Heart right ventricle (tissue), 16 donors: ENCODE measurements around the gene ANO2. TPM values are rescaled to one million over a fixed set of nuclear protein-coding genes. Genes with fewer than 3 reads are reported as not detected.

ENCODE experiments used
- ATAC-seq, 8 donors: fragments of 200-7000 bp; cut with Tn5 transposase; one replicate each; pipeline ENCODE4 v1.9.1; 2020; ENCODE audit warnings: mild to moderate bottlenecking in 8 of 8, moderate library complexity in 8 of 8, moderate number of reproducible peaks in 1 of 8
- DNase-seq, 2 donors: peaks; one replicate each; pipeline ENCODE4 v3.0.0-alpha.2; 2020
- H3K27ac ChIP-seq, 10 donors: fragments of 200-600 bp; sonication (generic) in 2 of 10; one replicate each; pipeline versions ENCODE4 v1.5.0 to v1.8.0; 2020 to 2022; ENCODE audit warnings: mild to moderate bottlenecking in 3 of 10
- H3K27me3 ChIP-seq, 7 donors: fragments of 200-600 bp; one replicate each; pipeline ENCODE4 v1.8.0; 2021 to 2022; ENCODE audit warnings: mild to moderate bottlenecking in 2 of 7
- H3K36me3 ChIP-seq, 9 donors: fragments of 200-600 bp; sonication (generic) in 1 of 9; one replicate each; pipeline versions ENCODE4 v1.5.0 to v1.8.0; 2020 to 2022; ENCODE audit warnings: mild to moderate bottlenecking in 2 of 9
- H3K4me1 ChIP-seq, 9 donors: fragments of 200-600 bp; sonication (generic) in 1 of 9; one replicate each; pipeline versions ENCODE4 v1.5.0 to v1.8.0; 2020 to 2022; ENCODE audit warnings: mild to moderate bottlenecking in 4 of 9
- H3K4me3 ChIP-seq, 10 donors: fragments of 200-600 bp; sonication (generic) in 2 of 10; one replicate each; pipeline versions ENCODE4 v1.5.0 to v1.8.0; 2020 to 2022; ENCODE audit warnings: mild to moderate bottlenecking in 7 of 10, moderate library complexity in 2 of 10
- H3K9me3 ChIP-seq, 11 donors: fragments of 200-600 bp in 10 of 11; sonication (generic) in 2 of 11; one replicate each; pipeline versions ENCODE4 v1.5.0 to v1.8.0; 2013 to 2022; ENCODE audit warnings: mild to moderate bottlenecking in 2 of 11, control low read depth in 1 of 11, moderate library complexity in 1 of 11
- CTCF ChIP-seq, 9 donors: fragments of 200-600 bp; sonication (generic) in 2 of 9; IDR thresholded peaks; one replicate each; pipeline versions ENCODE4 v1.5.0 to v1.8.0; 2021 to 2022; ENCODE audit warnings: antibody characterized with exemption in 9 of 9, mild to moderate bottlenecking in 5 of 9, moderate library complexity in 1 of 9
- WGBS, 2 donors: extraction: QIAGEN DNeasy Blood & Tissue Kit; methylation state at CpG; one replicate each; pipeline ENCODE4 v1.1.7; 2013; ENCODE audit warnings: inconsistent platforms in 1 of 2; 5-methylcytosine and 5-hydroxymethylcytosine counted together
- intact Hi-C, 10 donors: fragments of 100-400 bp; cut with DNase I; formaldehyde crosslinking; loops; one replicate each; pipeline versions ENCODE4 v1.11.1 to v1.14.2; 2022
- polyA plus RNA-seq, 2 donors: library from polyadenylated mRNA; stranded (reverse); fragments of 200-250 nt; gene quantifications; one replicate each; pipeline ENCODE4 v1.2.3, GENCODE V29; 2013
- total RNA-seq, 10 donors: library from RNA; stranded (reverse); fragmentation: NEBNext Ultra II Directional in 3 of 10; extraction: Animal tissue kit (Norgen Biotek cat#: 25700) in 3 of 10; gene quantifications; one replicate each; pipeline versions ENCODE4 v1.2.1 to v1.2.4, GENCODE V29; 2021 to 2023
- donor health status: Arrhythmogenic right ventricular cardiomyopathy.
- donor health status: ischemic (EF 13 %, LVEDD 7.1; RV severe dilation, severe dysfunction).
- donor health status: healthy with polysubstance abuse.
- donor health status: DM: no; HTN: yes; CAD: no.
- donor health status: DM: no; HTN: no; CAD: no.
- donor health status: ischemic (EF 25% LVEDD 6.9; RV normal size, moderate dysfunction).
- donor health status: ischemic (EF 25% LVEDD 5.7; RV mildly dilated, moderate dysfunction).
- donor health status: healthy.
- donor health status: DM: yes; HTN: yes; CAD: no.
- donor health status: Ischemic cardiomyopathy.
- donor health status: ischemic (EF 35%, LVEDD 5.7; RV mildly dilated, moderate dysfunction).
- donor health status: nonischemic (EF 11% LVEDD 7.7; RV severe dilation, severe dysfunction).
- donor health status: DM: yes; HTN: yes; CAD: no.
- donor health status: PGD.
- donor health status: ischemic (EF 29% LVEDD 5.4; RV normal size, mild dysfunction).
- donor health status: nonischemic (EF 23%, LVEDD 6.1; RV moderate dilation, normal function).

The ANO2 gene
- total and polyA plus RNA-seq, 12 donors: 4.0 to 15.2 (median 12.0) TPM

- ATAC-seq: no peak
- peaks cover 0 to 17% (median 0%) of the 10 kb centered on the region in 9 donors for H3K36me3 ChIP-seq
- intact Hi-C loops: no loop called here
- H3K4me1 ChIP-seq: no peaks in the 10 kb centered on the region
- WGBS, 2 donors: 74 to 79% methylated on average over 10 of the region's 10 CpGs
- H3K27me3 ChIP-seq: peaks cover 0 to 14% (median 5%) of the 10 kb centered on the region in 7 donors
- no peak for DNase-seq
- no peaks in the 10 kb centered on the region for H3K9me3 ChIP-seq
- TF ChIP-seq CTCF (IDR thresholded peaks at IDR 0.05): no peak
- no peak overlapping the region for H3K4me3 ChIP-seq
- no peak overlapping the region for H3K27ac ChIP-seq
These were observed 83.6 kb downstream of the ANO2 start for GRCh38 chr12:5861416-5861815.

GRCh38 chr12:5856692-5857091 lies 88.4 kb downstream of the ANO2 start:
- no peak overlapping the region for H3K4me3 ChIP-seq
- H3K4me1 ChIP-seq: no peaks in the 10 kb centered on the region
- 26 to 45% methylated on average over 4 of the region's 4 CpGs for WGBS, 2 donors
- ATAC-seq: no peak
- TF ChIP-seq CTCF (IDR thresholded peaks at IDR 0.05): no peak
- no peak for DNase-seq
- intact Hi-C loops: no loop called here
- no peak overlapping the region for H3K27ac ChIP-seq
- peaks cover 0 to 17% (median 6%) of the 10 kb centered on the region in 7 donors for H3K27me3 ChIP-seq
- no peaks in the 10 kb centered on the region for H3K9me3 ChIP-seq
- H3K36me3 ChIP-seq: peaks cover 0 to 50% (median 0%) of the 10 kb centered on the region in 9 donors

- DNase-seq (no peak), ATAC-seq (no peak)
- WGBS, 2 donors: 93 to 94% methylated on average over 1 of the region's 1 CpG
- H3K9me3 ChIP-seq: peaks cover 0 to 9% (median 0%) of the 10 kb centered on the region in 11 donors
- no peak overlapping the region for H3K27ac ChIP-seq
- no peaks in the 10 kb centered on the region for H3K4me1 ChIP-seq
- no peak for TF ChIP-seq CTCF (IDR thresholded peaks at IDR 0.05)
- H3K27me3 ChIP-seq: peaks cover 0 to 4% (median 0%) of the 10 kb centered on the region in 7 donors
- intact Hi-C loops: no loop called here
- no peak overlapping the region for H3K4me3 ChIP-seq
- peaks cover 0 to 38% (median 0%) of the 10 kb centered on the region in 9 donors for H3K36me3 ChIP-seq
These were observed 98.1 kb downstream of the ANO2 start for GRCh38 chr12:5846950-5847349.

- no peak overlapping the region for H3K27ac ChIP-seq
- ATAC-seq (no peak), DNase-seq (no peak)
- TF ChIP-seq CTCF (IDR thresholded peaks at IDR 0.05): no peak
- no peak overlapping the region for H3K4me3 ChIP-seq
- H3K27me3 ChIP-seq: peaks cover 0 to 8% (median 0%) of the 10 kb centered on the region in 7 donors
- intact Hi-C loops: no loop called here
- no peaks in the 10 kb centered on the region for H3K9me3 ChIP-seq
- no peaks in the 10 kb centered on the region for H3K4me1 ChIP-seq
- WGBS, 2 donors: 87 to 89% methylated on average over 9 of the region's 9 CpGs
- H3K36me3 ChIP-seq: peaks cover 0 to 35% (median 0%) of the 10 kb centered on the region in 9 donors
These were observed 104.1 kb downstream of the ANO2 start for GRCh38 chr12:5840944-5841343.
